ENCODE results near the gene HEPH.
"Not testable (repeated sequence)": the region's sequence is repeated elsewhere in the genome, so short reads cannot be mapped to it uniquely, and the experiment has no call there.

Gene HEPH

DNA sequence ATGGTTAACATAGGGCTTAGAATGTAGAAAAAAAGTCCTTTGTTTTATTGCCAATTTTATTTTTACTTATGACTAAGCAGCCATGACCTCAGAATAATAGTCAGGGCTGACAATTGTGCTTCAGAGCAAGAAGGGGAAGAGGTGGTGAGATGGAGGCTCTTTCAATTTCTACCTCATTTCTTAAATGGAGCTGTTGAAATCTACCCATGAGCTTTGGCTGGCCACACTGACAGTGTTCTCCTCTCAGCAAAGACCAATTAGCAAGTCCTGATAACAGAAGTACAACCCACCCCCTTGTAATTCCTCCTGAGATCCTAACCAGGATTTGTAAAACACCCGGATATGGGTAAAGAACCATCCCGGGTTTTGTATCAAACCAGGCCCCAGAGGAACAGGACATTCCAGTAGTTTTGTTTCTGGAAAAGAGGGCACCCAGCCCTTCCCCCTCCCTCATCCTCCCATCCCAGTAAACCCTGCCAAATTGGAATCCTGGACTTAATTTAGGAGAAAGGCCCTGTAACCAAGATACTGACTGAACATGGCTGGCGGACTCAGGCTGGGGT lies at the start of gene HEPH:
TSS of gene HEPH (plus strand) at position 399 of the 563 bp plus-strand sequence. CDS start 6,324 bp downstream, outside the sequence.
- TF ChIP-seq, protein P1, sequence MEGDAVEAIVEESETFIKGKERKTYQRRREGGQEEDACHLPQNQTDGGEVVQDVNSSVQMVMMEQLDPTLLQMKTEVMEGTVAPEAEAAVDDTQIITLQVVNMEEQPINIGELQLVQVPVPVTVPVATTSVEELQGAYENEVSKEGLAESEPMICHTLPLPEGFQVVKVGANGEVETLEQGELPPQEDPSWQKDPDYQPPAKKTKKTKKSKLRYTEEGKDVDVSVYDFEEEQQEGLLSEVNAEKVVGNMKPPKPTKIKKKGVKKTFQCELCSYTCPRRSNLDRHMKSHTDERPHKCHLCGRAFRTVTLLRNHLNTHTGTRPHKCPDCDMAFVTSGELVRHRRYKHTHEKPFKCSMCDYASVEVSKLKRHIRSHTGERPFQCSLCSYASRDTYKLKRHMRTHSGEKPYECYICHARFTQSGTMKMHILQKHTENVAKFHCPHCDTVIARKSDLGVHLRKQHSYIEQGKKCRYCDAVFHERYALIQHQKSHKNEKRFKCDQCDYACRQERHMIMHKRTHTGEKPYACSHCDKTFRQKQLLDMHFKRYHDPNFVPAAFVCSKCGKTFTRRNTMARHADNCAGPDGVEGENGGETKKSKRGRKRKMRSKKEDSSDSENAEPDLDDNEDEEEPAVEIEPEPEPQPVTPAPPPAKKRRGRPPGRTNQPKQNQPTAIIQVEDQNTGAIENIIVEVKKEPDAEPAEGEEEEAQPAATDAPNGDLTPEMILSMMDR (IDR thresholded peaks at IDR 0.05; ENCODE audit: low read depth, low read length), result no peak
- no peak for TF ChIP-seq EZH2phosphoT487 (IDR thresholded peaks at IDR 0.05; ENCODE audit: low read depth)
- no peaks in the 10 kb centered on the region; the same call in 1 of the 2 replicates for H3K4me1 ChIP-seq (ENCODE audit: low read length)
- H3K9ac ChIP-seq (ENCODE audit: low read length), result no peak within 1 kb of the TSS
- no peaks in the 10 kb centered on the region for H3K27me3 ChIP-seq (ENCODE audit: low read depth, low read length)
- no peaks in the 10 kb centered on the region for H3K36me3 ChIP-seq (replicated peaks; ENCODE audit: low read depth, low read length)
- no peaks in the 10 kb centered on the region for H3K79me2 ChIP-seq (ENCODE audit: low read length)
- H2AFZ ChIP-seq (ENCODE audit: low read depth, low read length), result no peak within 1 kb of the TSS
- no peak within 1 kb of the TSS for H3K4me3 ChIP-seq (ENCODE audit: low read length)
- no peaks in the 10 kb centered on the region for H4K20me1 ChIP-seq (ENCODE audit: insufficient read depth, low read length)
- no peaks in the 10 kb centered on the region for H3K9me3 ChIP-seq (ENCODE audit: insufficient read depth, low read length)
- no peak within 1 kb of the TSS for H3K27ac ChIP-seq (ENCODE audit: low read length)
- no peak within 1 kb of the TSS for H3K4me2 ChIP-seq (ENCODE audit: low read length)

- not testable (repeated sequence) for H3K4me3 ChIP-seq (ENCODE audit: low read length); H3K36me3 ChIP-seq (replicated peaks; ENCODE audit: low read depth, low read length); H4K20me1 ChIP-seq (ENCODE audit: insufficient read depth, low read length); H3K4me1 ChIP-seq (ENCODE audit: low read length); H2AFZ ChIP-seq (ENCODE audit: low read depth, low read length); H3K27me3 ChIP-seq (ENCODE audit: low read depth, low read length); H3K4me2 ChIP-seq (ENCODE audit: low read length); H3K27ac ChIP-seq (ENCODE audit: low read length); H3K79me2 ChIP-seq (ENCODE audit: low read length); H3K9me3 ChIP-seq (ENCODE audit: insufficient read depth, low read length); H3K9ac ChIP-seq (ENCODE audit: low read length)
These were observed 45.3 kb upstream of the HEPH start for GRCh38 chrX:66118722-66119121.

DNA sequence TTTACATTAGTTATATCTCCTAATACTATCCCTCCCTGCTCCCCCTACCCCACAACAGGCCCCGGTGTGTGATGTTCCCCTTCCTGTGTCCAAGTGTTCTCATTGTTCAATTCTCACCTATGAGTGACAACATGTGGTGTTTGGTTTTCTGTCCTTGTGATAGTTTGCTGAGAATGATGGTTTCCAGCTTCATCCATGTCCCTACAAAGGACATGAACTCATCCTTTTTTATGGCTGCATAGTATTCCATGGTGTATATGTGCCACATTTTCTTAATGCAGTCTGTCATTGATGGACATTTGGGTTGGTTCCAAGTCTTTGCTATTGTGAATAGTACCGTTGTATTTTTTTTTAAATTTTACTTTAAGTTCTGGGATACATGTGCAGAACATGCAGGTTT lies 42.7 kb upstream of the HEPH start:
- not testable (repeated sequence) for H4K20me1 ChIP-seq (ENCODE audit: insufficient read depth, low read length); H3K79me2 ChIP-seq (ENCODE audit: low read length); H3K4me1 ChIP-seq (ENCODE audit: low read length); H3K4me2 ChIP-seq (ENCODE audit: low read length); H3K4me3 ChIP-seq (ENCODE audit: low read length); H2AFZ ChIP-seq (ENCODE audit: low read depth, low read length); H3K27ac ChIP-seq (ENCODE audit: low read length); H3K27me3 ChIP-seq (ENCODE audit: low read depth, low read length); H3K9me3 ChIP-seq (ENCODE audit: insufficient read depth, low read length); H3K36me3 ChIP-seq (replicated peaks; ENCODE audit: low read depth, low read length); H3K9ac ChIP-seq (ENCODE audit: low read length)

- no peaks in the 10 kb centered on the region for H3K79me2 ChIP-seq (ENCODE audit: low read length)
- no peak overlapping the region for H3K9ac ChIP-seq (ENCODE audit: low read length)
- no peak overlapping the region for H3K4me3 ChIP-seq (ENCODE audit: low read length)
- H3K27me3 ChIP-seq (ENCODE audit: low read depth, low read length), result no peaks in the 10 kb centered on the region
- H4K20me1 ChIP-seq (ENCODE audit: insufficient read depth, low read length), result no peaks in the 10 kb centered on the region
- no peaks in the 10 kb centered on the region for H3K36me3 ChIP-seq (replicated peaks; ENCODE audit: low read depth, low read length)
- H3K9me3 ChIP-seq (ENCODE audit: insufficient read depth, low read length), result no peaks in the 10 kb centered on the region
- H3K27ac ChIP-seq (ENCODE audit: low read length), result no peak overlapping the region
- no peak overlapping the region for H2AFZ ChIP-seq (ENCODE audit: low read depth, low read length)
- no peak overlapping the region for H3K4me2 ChIP-seq (ENCODE audit: low read length)
- TF ChIP-seq, protein P1 (IDR thresholded peaks at IDR 0.05; ENCODE audit: low read depth, low read length), result no peak
- no peak for TF ChIP-seq EZH2phosphoT487 (IDR thresholded peaks at IDR 0.05; ENCODE audit: low read depth)
- no peaks in the 10 kb centered on the region for H3K4me1 ChIP-seq (ENCODE audit: low read length)
These were observed 37.4 kb upstream of the HEPH start for GRCh38 chrX:66126662-66127061.

DNA sequence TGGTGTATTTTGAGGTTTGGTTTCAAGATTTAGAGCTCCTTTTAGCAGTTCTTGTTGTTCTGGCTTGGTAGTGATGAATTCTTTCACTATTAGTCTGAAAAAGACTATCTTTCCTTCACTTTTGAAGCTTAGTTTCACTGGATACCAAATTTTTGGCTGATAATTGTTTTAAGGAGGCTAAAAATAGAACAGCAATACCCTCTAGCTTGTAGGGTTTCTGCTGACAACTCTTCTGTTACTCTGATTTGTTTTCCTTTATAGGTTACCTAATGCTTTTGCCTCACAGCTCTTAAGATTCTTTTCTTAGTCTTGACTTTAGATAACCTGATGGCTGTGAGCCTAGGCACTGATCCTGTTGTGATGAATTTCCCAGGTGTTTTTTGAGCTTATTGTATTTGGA lies 33.6 kb upstream of the HEPH start:
- H2AFZ ChIP-seq (ENCODE audit: low read depth, low read length), result no peak overlapping the region
- H3K9ac ChIP-seq (ENCODE audit: low read length), result no peak overlapping the region
- H3K27ac ChIP-seq (ENCODE audit: low read length), result no peak overlapping the region
- TF ChIP-seq, protein P1 (IDR thresholded peaks at IDR 0.05; ENCODE audit: low read depth, low read length), result no peak
- TF ChIP-seq EZH2phosphoT487 (IDR thresholded peaks at IDR 0.05; ENCODE audit: low read depth), result no peak
- H3K36me3 ChIP-seq (replicated peaks; ENCODE audit: low read depth, low read length), result no peaks in the 10 kb centered on the region
- no peak overlapping the region for H3K4me2 ChIP-seq (ENCODE audit: low read length)
- no peaks in the 10 kb centered on the region for H3K27me3 ChIP-seq (ENCODE audit: low read depth, low read length)
- no peaks in the 10 kb centered on the region for H3K4me1 ChIP-seq (ENCODE audit: low read length)
- no peaks in the 10 kb centered on the region for H3K79me2 ChIP-seq (ENCODE audit: low read length)
- no peak overlapping the region for H3K4me3 ChIP-seq (ENCODE audit: low read length)
- no peaks in the 10 kb centered on the region for H3K9me3 ChIP-seq (ENCODE audit: insufficient read depth, low read length)
- no peaks in the 10 kb centered on the region for H4K20me1 ChIP-seq (ENCODE audit: insufficient read depth, low read length)

DNA sequence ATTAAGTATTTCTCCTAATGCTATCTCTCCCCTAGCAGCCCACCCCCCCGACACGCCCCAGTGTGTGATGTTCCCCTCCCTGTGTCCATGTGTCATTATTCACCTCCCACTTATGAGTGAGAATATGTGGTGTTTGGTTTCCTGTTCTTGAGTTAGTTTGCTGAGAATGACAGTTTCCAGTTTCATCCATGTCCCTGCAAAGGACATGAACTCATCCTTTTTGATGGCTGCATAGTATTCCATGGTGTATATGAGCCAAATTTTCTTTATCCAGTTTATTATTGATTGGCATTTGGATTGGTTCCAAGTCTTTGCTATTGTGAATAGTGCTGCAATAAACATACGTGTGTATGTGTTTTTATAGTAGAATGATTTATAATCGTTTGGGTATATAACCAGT lies 28.8 kb upstream of the HEPH start:
- H3K36me3 ChIP-seq (replicated peaks; ENCODE audit: low read depth, low read length); H3K4me3 ChIP-seq (ENCODE audit: low read length); H2AFZ ChIP-seq (ENCODE audit: low read depth, low read length); H4K20me1 ChIP-seq (ENCODE audit: insufficient read depth, low read length); H3K79me2 ChIP-seq (ENCODE audit: low read length); H3K27me3 ChIP-seq (ENCODE audit: low read depth, low read length); H3K9ac ChIP-seq (ENCODE audit: low read length); H3K4me2 ChIP-seq (ENCODE audit: low read length); H3K27ac ChIP-seq (ENCODE audit: low read length); H3K9me3 ChIP-seq (ENCODE audit: insufficient read depth, low read length); H3K4me1 ChIP-seq (ENCODE audit: low read length): not testable (repeated sequence)
